ENCODE results near the gene HYPK.

Gene HYPK

DNA sequence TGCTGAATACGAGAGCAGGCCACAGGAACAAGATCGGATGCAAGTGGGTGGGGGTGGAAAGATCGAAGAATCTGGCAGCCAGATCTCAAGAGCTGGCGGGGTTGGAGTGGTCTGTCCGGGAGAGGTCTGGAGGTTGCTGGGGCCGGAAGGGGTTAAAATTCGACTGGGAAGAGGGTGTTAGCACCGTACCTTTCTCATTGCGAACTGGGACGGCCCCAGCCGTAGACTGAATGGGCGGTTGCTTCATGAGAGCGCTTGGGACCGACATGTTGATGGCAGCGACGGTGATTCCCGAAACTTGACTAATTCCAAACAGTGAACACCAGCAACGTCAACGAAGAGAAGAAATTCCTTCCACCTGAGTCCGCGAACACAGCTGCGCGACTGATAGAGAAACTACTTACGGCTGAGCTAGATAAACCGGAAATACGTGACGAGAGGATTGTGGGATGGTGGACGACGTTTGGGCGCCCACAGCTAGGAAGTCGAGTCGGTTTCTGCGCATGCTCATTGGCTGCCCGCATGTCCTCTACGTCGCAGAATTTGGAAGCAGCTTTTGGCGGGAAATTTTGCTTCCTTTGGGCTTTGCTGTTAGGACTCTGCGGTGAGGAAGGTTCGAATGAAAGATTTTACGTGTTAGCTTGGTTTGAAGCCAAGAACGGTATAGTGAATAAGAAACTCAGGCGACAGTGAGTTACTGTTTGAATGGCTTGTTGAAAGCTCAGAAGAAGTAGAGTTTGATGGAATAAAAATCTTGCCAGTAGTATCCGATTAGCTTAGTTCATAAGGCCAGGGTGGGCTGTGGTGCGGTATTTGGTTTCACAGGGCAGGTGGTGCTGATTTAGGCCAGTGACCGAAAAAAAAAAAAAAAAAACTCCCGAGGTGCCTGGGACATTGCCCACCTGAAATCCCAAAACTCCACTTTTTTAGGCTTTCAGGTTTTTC, 24.2 kb downstream of the HYPK start, which contains the start of gene MFAP1:
MFAP1 (minus strand) TSS at position 389 of the 945 bp plus-strand sequence; CDS start at position 268, 121 bp downstream.
- TF ChIP-seq GATA2 (IDR thresholded peaks at IDR 0.05; ENCODE audit: low read depth, low read length) = no peak

GRCh38 chr15:43826029-43826507, 25.7 kb downstream of the HYPK start:
- TF ChIP-seq GATA2 (IDR thresholded peaks at IDR 0.05; ENCODE audit: low read depth, low read length) = no peak
- no peak for TF ChIP-seq GATA3 (IDR thresholded peaks at IDR 0.05; ENCODE audit: low read depth, low read length)

- TF ChIP-seq GATA2 (IDR thresholded peaks at IDR 0.05; ENCODE audit: low read depth, low read length) (no peak), GATA3 (IDR thresholded peaks at IDR 0.05; ENCODE audit: low read depth, low read length) (no peak)
These were observed 26.3 kb downstream of the HYPK start, which contains the start of gene WDR76 for GRCh38 chr15:43826508-43827341. TSS of gene WDR76 (plus strand) at chr15:43827002. CDS start at chr15:43827033, 31 bp downstream.

DNA sequence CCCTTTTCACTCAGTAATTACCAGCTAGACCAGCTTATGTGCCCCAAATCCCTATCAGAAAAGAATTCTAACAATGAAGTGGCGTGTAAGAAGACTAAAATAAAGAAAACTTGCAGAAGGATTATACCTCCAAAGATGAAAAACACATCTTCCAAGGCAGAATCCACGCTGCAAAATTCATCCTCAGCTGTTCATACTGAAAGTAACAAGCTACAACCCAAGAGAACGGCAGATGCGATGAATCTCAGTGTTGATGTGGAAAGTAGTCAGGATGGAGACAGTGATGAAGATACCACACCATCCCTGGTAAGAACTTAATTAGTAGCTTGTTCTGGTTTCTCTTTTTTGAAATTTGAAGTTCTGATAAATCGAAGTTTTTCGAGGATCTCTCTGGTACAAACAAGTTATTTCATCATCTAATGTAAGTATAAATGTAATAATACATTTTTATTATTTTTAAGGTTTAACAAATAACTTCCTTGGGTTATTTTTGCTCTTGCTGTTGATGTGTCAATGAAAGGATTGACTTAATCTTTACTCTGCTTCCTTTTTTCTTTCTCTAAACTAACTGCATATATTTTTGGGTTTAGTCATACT, 27.8 kb downstream of the HYPK start:
- TF ChIP-seq GATA2 (IDR thresholded peaks at IDR 0.05; ENCODE audit: low read depth, low read length) = no peak
- no peak for TF ChIP-seq GATA3 (IDR thresholded peaks at IDR 0.05; ENCODE audit: low read depth, low read length)

GRCh38 chr15:43845421-43845820, 45.0 kb downstream of the HYPK start:
- TF ChIP-seq GATA3 (IDR thresholded peaks at IDR 0.05; ENCODE audit: low read depth, low read length) = no peak
- no peak for TF ChIP-seq GATA2 (IDR thresholded peaks at IDR 0.05; ENCODE audit: low read depth, low read length)

- TF ChIP-seq GATA3 (IDR thresholded peaks at IDR 0.05; ENCODE audit: low read depth, low read length) (no peak), GATA2 (IDR thresholded peaks at IDR 0.05; ENCODE audit: low read depth, low read length) (no peak)
These were observed 50.9 kb downstream of the HYPK start for GRCh38 chr15:43851251-43851650.

DNA sequence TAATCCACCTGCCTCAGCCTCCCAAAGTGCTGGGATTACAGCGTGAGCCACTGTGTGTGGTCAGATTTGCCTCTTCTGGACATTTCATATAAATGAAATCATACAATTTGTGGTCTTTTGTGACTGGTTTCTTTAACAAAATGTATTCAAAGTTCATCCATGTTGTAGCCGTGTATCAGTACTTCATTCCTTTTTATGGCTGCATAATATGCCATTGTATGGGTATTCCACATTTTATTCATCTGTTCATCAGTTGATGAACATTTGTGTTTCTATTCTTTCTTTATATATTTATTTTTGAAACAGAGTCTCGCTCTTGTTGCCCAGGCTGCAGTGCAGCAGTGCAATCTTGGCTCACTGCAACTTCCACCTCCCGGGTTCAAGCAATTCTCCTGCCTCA, 52.2 kb downstream of the HYPK start:
- TF ChIP-seq GATA3 (IDR thresholded peaks at IDR 0.05; ENCODE audit: low read depth, low read length) (no peak), GATA2 (IDR thresholded peaks at IDR 0.05; ENCODE audit: low read depth, low read length) (no peak)

Data from SH-SY5Y (cell line).